Thoracic aorta (tissue), 2 donors: ENCODE results near the gene TMEM123. TPM values are rescaled to one million over a fixed set of nuclear protein-coding genes. Genes with fewer than 3 reads are reported as not detected.

ENCODE experiments used
- ATAC-seq: fragments of 150-250 bp; one replicate; pipeline ENCODE4 v1.8.0; 2017; ENCODE audit warnings: low read depth; ENCODE audit not compliant: insufficient number of reproducible peaks, low FRiP score
- DNase-seq: peaks from one replicate; pipeline ENCODE4 v3.0.0-alpha.2; 2020; ENCODE audit warnings: low spot score
- H3K27ac ChIP-seq, 2 donors: fragments of 200-600 bp; sonication (generic); 1 replicate in 1 of 2; 2 replicates in 1 of 2; pipeline ENCODE4 v1.5.1; 2016; ENCODE audit warnings: mild to moderate bottlenecking in 2 of 2, moderate library complexity in 2 of 2
- H3K27me3 ChIP-seq: fragments of 200-600 bp; sonication (generic); replicated peaks from 2 replicates; pipeline ENCODE4 v1.6.0; 2016; ENCODE audit warnings: mild to moderate bottlenecking; ENCODE audit not compliant: insufficient read depth
- H3K36me3 ChIP-seq: fragments of 200-600 bp; sonication (generic); one replicate; pipeline ENCODE4 v1.5.1; 2016
- H3K4me1 ChIP-seq, 2 donors: fragments of 200-600 bp; sonication (generic); 1 replicate in 1 of 2; 2 replicates in 1 of 2; pipeline versions ENCODE4 v1.5.1 to v1.6.0; 2016; ENCODE audit warnings: low read depth in 2 of 2, mild to moderate bottlenecking in 1 of 2; ENCODE audit not compliant: control insufficient read depth in 1 of 2
- H3K4me3 ChIP-seq: fragments of 200-600 bp; sonication (generic); 2 replicates; pipeline ENCODE4 v1.5.1; 2016; ENCODE audit warnings: mild to moderate bottlenecking
- H3K9me3 ChIP-seq: fragments of 200-600 bp; sonication (generic); 2 replicates; pipeline ENCODE4 v1.5.1; 2016
- CTCF ChIP-seq: fragments of 200-600 bp; sonication (generic); IDR thresholded peaks from one replicate; pipeline ENCODE4 v1.5.1; 2019; ENCODE audit warnings: antibody characterized with exemption
- total RNA-seq, 2 donors: library from RNA; depleted of rRNA; stranded (reverse); fragments of >200 nt; gene quantifications; one replicate each; pipeline versions ENCODE4 v1.1.0 to v1.2.3, GENCODE V29; 2016

The TMEM123 gene
- total RNA-seq, 2 donors from 2014 or later: 50.8 to 77.5 TPM

- no peaks in the 10 kb centered on the region for H3K27me3 ChIP-seq
- H3K4me3 ChIP-seq: no peak overlapping the region
- ATAC-seq: no peak
- H3K27ac ChIP-seq: no peak overlapping the region
- TF ChIP-seq CTCF: no peak
- no peaks in the 10 kb centered on the region for H3K4me1 ChIP-seq
- H3K36me3 ChIP-seq: no peaks in the 10 kb centered on the region
- H3K9me3 ChIP-seq: no peaks in the 10 kb centered on the region
- DNase-seq: no peak
Measured at GRCh38 chr11:102479733-102480132, 27.2 kb upstream of the TMEM123 start.

GRCh38 chr11:102478673-102479299 lies 26.2 kb upstream of the TMEM123 start:
- ATAC-seq: no peak
- no peak for DNase-seq
- TF ChIP-seq CTCF: no peak
- Histone ChIP-seq H3K4me1 (no peaks in the 10 kb centered on the region), H3K9me3 (no peaks in the 10 kb centered on the region), H3K4me3 (no peak overlapping the region), H3K27ac (no peak overlapping the region), H3K27me3 (no peaks in the 10 kb centered on the region), H3K36me3 (no peaks in the 10 kb centered on the region)

GRCh38 chr11:102476812-102477211 lies 24.2 kb upstream of the TMEM123 start:
- ATAC-seq: no peak
- H3K4me1 ChIP-seq: no peaks in the 10 kb centered on the region
- no peak for DNase-seq
- no peaks in the 10 kb centered on the region for H3K9me3 ChIP-seq
- H3K36me3 ChIP-seq: no peaks in the 10 kb centered on the region
- no peak for TF ChIP-seq CTCF
- H3K27ac ChIP-seq: no peak overlapping the region
- no peaks in the 10 kb centered on the region for H3K27me3 ChIP-seq
- H3K4me3 ChIP-seq: no peak overlapping the region

GRCh38 chr11:102476069-102476468 lies 23.5 kb upstream of the TMEM123 start:
- H3K36me3 ChIP-seq: no peaks in the 10 kb centered on the region
- ATAC-seq (no peak), DNase-seq (no peak)
- no peaks in the 10 kb centered on the region for H3K27me3 ChIP-seq
- no peaks in the 10 kb centered on the region for H3K9me3 ChIP-seq
- no peak for TF ChIP-seq CTCF
- H3K27ac ChIP-seq: no peak overlapping the region
- no peak overlapping the region for H3K4me3 ChIP-seq
- H3K4me1 ChIP-seq: no peaks in the 10 kb centered on the region

GRCh38 chr11:102473543-102473942 lies 21.0 kb upstream of the TMEM123 start:
- no peaks in the 10 kb centered on the region for H3K27me3 ChIP-seq
- peaks cover 6 to 13% of the 10 kb centered on the region in 2 donors for H3K4me1 ChIP-seq
- no peak for TF ChIP-seq CTCF
- DNase-seq (no peak), ATAC-seq (no peak)
- H3K4me3 ChIP-seq: no peak overlapping the region
- H3K27ac ChIP-seq: no peak overlapping the region
- no peaks in the 10 kb centered on the region for H3K9me3 ChIP-seq
- H3K36me3 ChIP-seq: no peaks in the 10 kb centered on the region
